ENCODE data around the gene HGS. TPM values are rescaled to one million over a fixed set of nuclear protein-coding genes. Genes with fewer than 3 reads are reported as not detected.
"Not testable (repeated sequence)": the region's sequence is repeated elsewhere in the genome, so short reads cannot be mapped to it uniquely, and the experiment has no call there.

The HGS gene
- total RNA-seq, 2 donors from 2014 or later = 102 to 167 TPM

GRCh38 chr17:81673561-81674258 lies 10.1 kb upstream of the HGS start:
- 81% methylated on average over 18 of the region's 18 CpGs for WGBS
- no peak for TF ChIP-seq POLR2A (IDR thresholded peaks at IDR 0.05)
- no peak for TF ChIP-seq POLR2AphosphoS5 (IDR thresholded peaks at IDR 0.05)
- no peak for TF ChIP-seq CTCF (IDR thresholded peaks at IDR 0.05)
- Histone ChIP-seq H3K36me3 (peaks cover 0 to 17% of the 10 kb centered on the region in 2 donors), H3K27ac (no peak overlapping the region), H3K27me3 (replicated peaks; ENCODE audit: insufficient read depth) (no peaks in the 10 kb centered on the region), H3K9me3 (no peaks in the 10 kb centered on the region), H3K4me3 (no peak overlapping the region), H3K4me1 (replicated peaks) (no peaks in the 10 kb centered on the region)
- DNase-seq (ENCODE audit: low spot score) = no peak
- intact Hi-C loops (cut with DNase I) = no loop called here

GRCh38 chr17:81675515-81676221 lies 8.1 kb upstream of the HGS start:
- H3K4me1 ChIP-seq (replicated peaks); H3K9me3 ChIP-seq; intact Hi-C loops (cut with DNase I); H3K27me3 ChIP-seq (replicated peaks; ENCODE audit: insufficient read depth); H3K4me3 ChIP-seq; DNase-seq (ENCODE audit: low spot score); H3K27ac ChIP-seq: not testable (repeated sequence)
- peak in 3 of 4 experiments; percentile 32 to 72 (median 70) for TF ChIP-seq CTCF (IDR thresholded peaks at IDR 0.05)
- TF ChIP-seq POLR2AphosphoS5 (IDR thresholded peaks at IDR 0.05) = peak; percentile 28
- 40% methylated on average over 18 of the region's 18 CpGs for WGBS
- H3K36me3 ChIP-seq = peaks cover 0 to 13% of the 10 kb centered on the region in 2 donors

GRCh38 chr17:81676906-81677305 lies 6.9 kb upstream of the HGS start:
- peaks cover 0 to 10% of the 10 kb centered on the region in 2 donors for H3K36me3 ChIP-seq
- intact Hi-C loops (cut with DNase I) = no loop called here

GRCh38 chr17:81680150-81680549 lies 3.7 kb upstream of the HGS start:
- Histone ChIP-seq H3K4me3 (no peak overlapping the region), H3K9me3 (no peaks in the 10 kb centered on the region), H3K4me1 (replicated peaks) (peaks cover 9% of the 10 kb centered on the region), H3K36me3 (no peaks in the 10 kb centered on the region), H3K27me3 (replicated peaks; ENCODE audit: insufficient read depth) (no peaks in the 10 kb centered on the region), H3K27ac (no peak overlapping the region)
- intact Hi-C loops (cut with DNase I) = no loop called here
- DNase-seq (ENCODE audit: low spot score) = no peak
- 88% methylated on average over 11 of the region's 11 CpGs for WGBS
- no peak for TF ChIP-seq POLR2AphosphoS5 (IDR thresholded peaks at IDR 0.05)
- no peak for TF ChIP-seq CTCF (IDR thresholded peaks at IDR 0.05)
- no peak for TF ChIP-seq POLR2A (IDR thresholded peaks at IDR 0.05)

More at GRCh38 chr17:81676906-81677305, 6.9 kb upstream of the HGS start:
- Histone ChIP-seq H3K4me1 (replicated peaks) (no peaks in the 10 kb centered on the region), H3K9me3 (no peaks in the 10 kb centered on the region), H3K27ac (no peak overlapping the region), H3K4me3 (no peak overlapping the region), H3K27me3 (replicated peaks; ENCODE audit: insufficient read depth) (no peaks in the 10 kb centered on the region)
- TF ChIP-seq POLR2AphosphoS5 (IDR thresholded peaks at IDR 0.05) = no peak
- no peak for TF ChIP-seq POLR2A (IDR thresholded peaks at IDR 0.05)
- no peak for TF ChIP-seq CTCF (IDR thresholded peaks at IDR 0.05)
- DNase-seq (ENCODE audit: low spot score) = no peak
- WGBS = 87% methylated on average over 17 of the region's 17 CpGs

All from prostate gland (tissue), 2 donors.